Measurements from ENCODE around the gene GPATCH3. TPM values are rescaled to one million over a fixed set of nuclear protein-coding genes. Genes with fewer than 3 reads are reported as not detected.

GPATCH3 gene
- polyA plus RNA-seq, 1 of the 3 experiments (the other 2 are of a cell fraction): 11.1 TPM

DNA sequence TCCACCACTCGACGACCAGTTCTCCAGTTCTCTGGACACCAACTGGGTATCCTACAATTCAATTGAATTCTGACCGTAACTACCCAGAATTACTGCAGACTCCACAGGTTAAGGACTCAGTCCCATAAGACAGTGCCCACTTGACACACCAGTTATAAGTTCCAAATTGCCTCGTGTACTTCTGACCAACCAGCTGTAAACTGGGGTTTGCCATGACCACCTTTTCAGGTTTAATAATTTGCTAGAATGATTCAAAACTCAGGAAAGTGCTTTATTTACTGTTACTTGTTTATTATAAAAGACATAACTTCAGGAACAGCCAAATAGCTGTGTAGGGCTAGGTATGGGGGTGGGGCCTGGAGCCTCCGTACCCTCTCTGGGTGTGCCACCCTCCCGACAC lies 36.6 kb upstream of the GPATCH3 start:
- Histone ChIP-seq H3K4me3 (ENCODE audit: low read depth in 2 of 2, low read length in 1 of 2) (no peak overlapping the region), H3K9ac (no peak overlapping the region), H3K9me3 (no peaks in the 10 kb centered on the region), H3F3A (replicated peaks; ENCODE audit: insufficient read depth) (peaks cover 5% of the 10 kb centered on the region), H3K27me3 (ENCODE audit: insufficient read depth) (no peaks in the 10 kb centered on the region), H3K4me1 (ENCODE audit: control insufficient read depth in 1 of 2, insufficient read depth in 2 of 2, low read depth in 1 of 2, low read length in 1 of 2) (no peaks in the 10 kb centered on the region), H3K4me2 (no peak overlapping the region), H2AFZ (ENCODE audit: low read depth) (no peak overlapping the region), H3K36me3 (replicated peaks in 1 of 2; ENCODE audit: control insufficient read depth in 1 of 2, insufficient read depth in 2 of 2, low read length in 1 of 2) (peaks cover 0 to 20% of the 10 kb centered on the region in 2 experiments), H4K20me1 (ENCODE audit: insufficient read depth) (peaks cover 18% of the 10 kb centered on the region; the same call in 1 of the 2 replicates), H3K27ac (ENCODE audit: low read depth in 2 of 2, low read length in 1 of 2) (no peak overlapping the region), H3K9me2 (no peaks in the 10 kb centered on the region), H3K79me2 (ENCODE audit: insufficient read depth) (peaks cover 90% of the 10 kb centered on the region)
- WGBS (ENCODE audit: low lambda C conversion rate): 94% methylated on average over 6 of the region's 6 CpGs
- CTCF ChIA-PET: no interaction called here
- DNase-seq: no peak
- POLR2A ChIA-PET: no interaction called here
- TF ChIP-seq, protein P1, sequence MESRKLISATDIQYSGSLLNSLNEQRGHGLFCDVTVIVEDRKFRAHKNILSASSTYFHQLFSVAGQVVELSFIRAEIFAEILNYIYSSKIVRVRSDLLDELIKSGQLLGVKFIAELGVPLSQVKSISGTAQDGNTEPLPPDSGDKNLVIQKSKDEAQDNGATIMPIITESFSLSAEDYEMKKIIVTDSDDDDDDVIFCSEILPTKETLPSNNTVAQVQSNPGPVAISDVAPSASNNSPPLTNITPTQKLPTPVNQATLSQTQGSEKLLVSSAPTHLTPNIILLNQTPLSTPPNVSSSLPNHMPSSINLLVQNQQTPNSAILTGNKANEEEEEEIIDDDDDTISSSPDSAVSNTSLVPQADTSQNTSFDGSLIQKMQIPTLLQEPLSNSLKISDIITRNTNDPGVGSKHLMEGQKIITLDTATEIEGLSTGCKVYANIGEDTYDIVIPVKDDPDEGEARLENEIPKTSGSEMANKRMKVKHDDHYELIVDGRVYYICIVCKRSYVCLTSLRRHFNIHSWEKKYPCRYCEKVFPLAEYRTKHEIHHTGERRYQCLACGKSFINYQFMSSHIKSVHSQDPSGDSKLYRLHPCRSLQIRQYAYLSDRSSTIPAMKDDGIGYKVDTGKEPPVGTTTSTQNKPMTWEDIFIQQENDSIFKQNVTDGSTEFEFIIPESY (IDR thresholded peaks at IDR 0.05; ENCODE audit: borderline replicate concordance, low read depth): no peak
- TF ChIP-seq FOSL2 (IDR thresholded peaks at IDR 0.05; ENCODE audit: borderline replicate concordance, low read depth) (no peak), NRF1 (IDR thresholded peaks at IDR 0.05; ENCODE audit: low read depth, low read length) (no peak)

DNA sequence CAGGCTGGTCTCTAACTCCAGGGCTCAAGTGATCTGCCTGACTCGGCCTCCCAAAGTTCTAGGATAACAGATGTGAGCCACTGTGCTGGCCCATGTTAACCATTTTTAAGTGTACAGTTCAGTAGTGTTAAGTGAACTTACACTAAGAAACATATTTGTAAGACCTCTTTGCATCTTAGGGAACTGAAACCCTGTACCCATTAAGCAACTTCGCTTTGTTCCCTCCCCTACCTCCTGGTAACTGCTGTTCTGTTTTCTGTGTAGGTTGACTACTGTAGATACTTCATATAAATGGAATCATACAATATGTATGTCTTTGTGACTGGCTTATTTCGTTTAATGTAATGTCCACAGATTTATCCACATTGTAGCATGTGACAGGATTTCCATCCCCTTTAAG lies 32.3 kb upstream of the GPATCH3 start:
- WGBS (ENCODE audit: low lambda C conversion rate): 92% methylated on average over 3 of the region's 3 CpGs
- peaks cover 14 to 34% of the 10 kb centered on the region in 2 experiments for H3K36me3 ChIP-seq (replicated peaks in 1 of 2; ENCODE audit: control insufficient read depth in 1 of 2, insufficient read depth in 2 of 2, low read length in 1 of 2)
- TF ChIP-seq, protein P2, sequence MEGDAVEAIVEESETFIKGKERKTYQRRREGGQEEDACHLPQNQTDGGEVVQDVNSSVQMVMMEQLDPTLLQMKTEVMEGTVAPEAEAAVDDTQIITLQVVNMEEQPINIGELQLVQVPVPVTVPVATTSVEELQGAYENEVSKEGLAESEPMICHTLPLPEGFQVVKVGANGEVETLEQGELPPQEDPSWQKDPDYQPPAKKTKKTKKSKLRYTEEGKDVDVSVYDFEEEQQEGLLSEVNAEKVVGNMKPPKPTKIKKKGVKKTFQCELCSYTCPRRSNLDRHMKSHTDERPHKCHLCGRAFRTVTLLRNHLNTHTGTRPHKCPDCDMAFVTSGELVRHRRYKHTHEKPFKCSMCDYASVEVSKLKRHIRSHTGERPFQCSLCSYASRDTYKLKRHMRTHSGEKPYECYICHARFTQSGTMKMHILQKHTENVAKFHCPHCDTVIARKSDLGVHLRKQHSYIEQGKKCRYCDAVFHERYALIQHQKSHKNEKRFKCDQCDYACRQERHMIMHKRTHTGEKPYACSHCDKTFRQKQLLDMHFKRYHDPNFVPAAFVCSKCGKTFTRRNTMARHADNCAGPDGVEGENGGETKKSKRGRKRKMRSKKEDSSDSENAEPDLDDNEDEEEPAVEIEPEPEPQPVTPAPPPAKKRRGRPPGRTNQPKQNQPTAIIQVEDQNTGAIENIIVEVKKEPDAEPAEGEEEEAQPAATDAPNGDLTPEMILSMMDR (IDR thresholded peaks at IDR 0.05): no peak
- no peak for TF ChIP-seq TEAD4 (IDR thresholded peaks at IDR 0.05; ENCODE audit: borderline replicate concordance, insufficient read depth)
- TF ChIP-seq GABPA (IDR thresholded peaks at IDR 0.05; ENCODE audit: low read depth): no peak
- no peak for TF ChIP-seq JUND (IDR thresholded peaks at IDR 0.05)
- no peak for TF ChIP-seq RXRA (IDR thresholded peaks at IDR 0.05; ENCODE audit: borderline replicate concordance, low read depth)
- no peak for TF ChIP-seq NRF1 (IDR thresholded peaks at IDR 0.05; ENCODE audit: low read depth, low read length)
- TF ChIP-seq, protein P3, sequence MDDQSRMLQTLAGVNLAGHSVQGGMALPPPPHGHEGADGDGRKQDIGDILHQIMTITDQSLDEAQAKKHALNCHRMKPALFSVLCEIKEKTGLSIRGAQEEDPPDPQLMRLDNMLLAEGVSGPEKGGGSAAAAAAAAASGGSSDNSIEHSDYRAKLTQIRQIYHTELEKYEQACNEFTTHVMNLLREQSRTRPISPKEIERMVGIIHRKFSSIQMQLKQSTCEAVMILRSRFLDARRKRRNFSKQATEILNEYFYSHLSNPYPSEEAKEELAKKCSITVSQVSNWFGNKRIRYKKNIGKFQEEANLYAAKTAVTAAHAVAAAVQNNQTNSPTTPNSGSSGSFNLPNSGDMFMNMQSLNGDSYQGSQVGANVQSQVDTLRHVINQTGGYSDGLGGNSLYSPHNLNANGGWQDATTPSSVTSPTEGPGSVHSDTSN (IDR thresholded peaks at IDR 0.05): no peak
- TF ChIP-seq TAF1 (IDR thresholded peaks at IDR 0.05; ENCODE audit: borderline replicate concordance, low read depth, low read length): no peak
- no peak for TF ChIP-seq MEF2A (IDR thresholded peaks at IDR 0.05; ENCODE audit: borderline replicate concordance, low read depth)
- TF ChIP-seq FOXM1 (IDR thresholded peaks at IDR 0.05; ENCODE audit: low read depth): no peak
- TF ChIP-seq SIN3A (IDR thresholded peaks at IDR 0.05; ENCODE audit: borderline replicate concordance, low read depth, low read length): no peak
- no peak for DNase-seq
- H2AFZ ChIP-seq (ENCODE audit: low read depth): no peak overlapping the region
- H3K4me1 ChIP-seq (ENCODE audit: control insufficient read depth in 1 of 2, insufficient read depth in 2 of 2, low read depth in 1 of 2, low read length in 1 of 2): no peaks in the 10 kb centered on the region
- H4K20me1 ChIP-seq (ENCODE audit: insufficient read depth): no peaks in the 10 kb centered on the region
- no peak overlapping the region for H3K4me2 ChIP-seq
- no peaks in the 10 kb centered on the region for H3K9me2 ChIP-seq
- no peaks in the 10 kb centered on the region for H3K27me3 ChIP-seq (ENCODE audit: insufficient read depth)
- no peak overlapping the region for H3K4me3 ChIP-seq (ENCODE audit: low read depth in 2 of 2, low read length in 1 of 2)
- H3K9me3 ChIP-seq: no peaks in the 10 kb centered on the region
- H3K9ac ChIP-seq: no peak overlapping the region
- POLR2A ChIA-PET: no interaction called here
- H3K27ac ChIP-seq (ENCODE audit: low read depth in 2 of 2, low read length in 1 of 2): no peak overlapping the region
- CTCF ChIA-PET: no interaction called here
- H3K79me2 ChIP-seq (ENCODE audit: insufficient read depth): peaks cover 95% of the 10 kb centered on the region
- H3F3A ChIP-seq (replicated peaks; ENCODE audit: insufficient read depth): peaks cover 9% of the 10 kb centered on the region

All from SK-N-SH (cell line).